ENCODE measurements around the gene SIAH1.
A peak's percentile ranks its signal among the peaks of the same experiment; 100 is the strongest.
"Not testable (repeated sequence)": the region's sequence is repeated elsewhere in the genome, so short reads cannot be mapped to it uniquely, and the experiment has no call there.

The SIAH1 gene

DNA sequence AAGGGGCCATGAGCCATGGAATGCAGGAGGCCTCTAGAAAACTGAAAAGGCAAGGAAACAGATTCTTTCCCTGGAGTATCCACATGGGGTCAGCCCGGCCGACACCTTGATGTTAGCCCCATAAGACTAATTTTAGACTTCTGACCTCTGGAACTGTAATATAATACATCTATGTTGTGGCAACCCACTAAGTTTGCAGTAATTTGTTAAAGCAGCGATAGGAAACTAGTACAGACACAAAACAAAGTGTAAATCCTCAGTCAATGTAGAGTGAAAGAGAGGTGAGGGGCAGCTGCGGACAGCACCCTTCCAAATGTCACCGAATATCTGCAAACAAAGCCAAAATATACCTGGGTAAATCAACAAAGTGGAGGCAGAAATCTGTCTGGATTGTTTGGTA, 7.2 kb upstream of the SIAH1 start:
- DNase-seq, result no peak

DNA sequence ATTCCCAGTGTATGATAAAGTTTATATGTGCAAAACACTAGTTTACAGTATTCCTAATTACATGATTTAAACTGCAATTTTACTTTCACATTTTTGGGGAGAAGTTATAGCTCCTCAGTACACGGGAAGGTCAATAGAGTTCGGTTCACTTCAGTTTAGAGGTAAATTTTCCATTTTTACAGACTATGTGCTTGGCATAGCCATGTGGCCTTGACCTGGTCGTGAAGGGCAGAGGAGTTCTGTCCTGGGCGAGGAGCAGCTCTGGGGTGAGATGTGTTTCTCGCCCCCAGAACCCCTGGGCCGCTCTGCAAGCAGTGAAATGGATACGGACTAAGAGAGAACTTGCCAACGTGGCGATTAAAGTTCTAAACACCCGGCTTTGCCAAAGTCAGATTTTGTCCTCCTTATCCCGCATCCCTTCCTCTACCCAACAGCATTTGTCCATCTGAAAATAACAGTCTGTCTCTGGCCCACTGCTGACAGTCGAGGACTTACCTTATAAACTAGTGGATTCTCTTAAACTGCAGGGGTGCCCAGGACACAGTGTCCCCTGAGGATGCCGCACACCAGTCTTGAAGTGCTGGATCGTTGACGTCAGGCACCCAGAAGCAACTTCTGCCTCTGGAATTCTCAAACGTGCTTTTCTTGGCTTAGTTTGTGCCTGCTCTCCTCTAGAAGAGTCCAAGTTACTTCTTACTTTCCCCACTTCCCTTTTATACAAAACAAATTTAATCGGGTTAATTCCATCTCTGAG, 1.5 kb upstream of the SIAH1 start:
- no peak for DNase-seq

DNA sequence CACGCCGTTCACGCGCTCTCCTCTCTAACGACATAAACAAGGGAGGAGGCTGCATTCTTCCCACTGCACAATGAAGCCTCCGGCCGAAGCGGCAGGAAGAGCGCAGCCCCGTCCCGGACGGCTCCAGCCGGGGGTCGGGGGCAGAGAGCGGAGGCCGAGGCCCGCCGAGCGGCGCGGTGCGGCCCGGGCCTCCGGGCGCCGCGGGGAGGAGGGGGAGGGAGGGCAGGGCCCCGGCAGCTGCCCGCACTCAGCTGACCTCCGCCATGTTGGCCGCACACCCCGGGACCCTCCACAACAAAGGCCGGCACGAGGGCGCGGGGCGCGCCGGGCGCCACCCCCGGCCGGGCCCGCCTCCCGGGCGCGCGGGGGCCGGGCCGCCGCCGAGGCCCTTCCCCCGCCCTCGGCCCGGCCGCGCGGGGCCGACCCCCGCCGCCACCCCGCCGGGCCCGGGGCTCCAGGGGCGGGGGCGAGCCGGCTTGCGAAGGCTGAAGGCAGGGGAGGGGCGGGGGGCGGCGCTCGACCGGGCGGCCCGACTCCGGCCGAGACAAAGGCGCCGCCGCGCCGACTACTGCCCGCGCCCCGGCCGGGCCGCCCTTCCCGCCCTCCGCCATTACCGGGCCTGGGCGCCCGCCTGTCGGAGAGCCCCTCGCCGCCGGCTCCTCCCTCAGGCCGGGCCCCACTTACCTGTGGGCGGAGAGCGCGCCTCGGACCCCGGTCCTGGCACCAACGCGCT, 527 bp downstream of the SIAH1 start:
- peak in 1 of 2 experiments; percentile 52 for DNase-seq

DNA sequence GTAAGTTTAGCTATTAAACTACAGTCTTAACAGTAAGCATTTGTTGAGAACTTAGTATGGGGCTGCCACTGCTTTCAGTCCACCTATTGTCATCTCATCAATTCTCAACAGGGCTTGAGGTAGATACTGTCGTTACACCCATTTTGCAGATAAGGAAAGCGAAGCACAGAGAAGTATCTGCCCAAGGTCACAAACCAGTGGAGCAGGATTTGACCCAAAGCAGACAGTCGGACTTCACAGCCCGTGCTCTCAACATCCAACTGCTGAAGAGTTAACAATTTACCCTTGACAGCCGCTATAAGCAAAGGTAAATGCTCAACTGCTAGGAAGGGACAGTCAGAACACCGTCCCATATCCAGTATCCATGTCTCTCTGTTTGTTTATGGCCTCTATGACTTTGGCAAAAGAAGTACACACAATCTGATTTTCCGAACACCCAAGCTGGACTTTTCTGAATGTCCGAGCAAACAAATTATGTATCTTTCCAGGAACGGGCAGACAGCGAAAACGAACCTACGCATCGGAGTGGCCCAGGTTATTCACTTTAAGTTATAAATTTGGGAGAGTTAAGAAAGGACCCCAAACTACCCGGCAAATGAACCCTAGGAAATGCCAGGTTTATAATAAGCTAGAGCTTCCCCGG, 1.2 kb downstream of the SIAH1 start:
- DNase-seq, result no peak

DNA sequence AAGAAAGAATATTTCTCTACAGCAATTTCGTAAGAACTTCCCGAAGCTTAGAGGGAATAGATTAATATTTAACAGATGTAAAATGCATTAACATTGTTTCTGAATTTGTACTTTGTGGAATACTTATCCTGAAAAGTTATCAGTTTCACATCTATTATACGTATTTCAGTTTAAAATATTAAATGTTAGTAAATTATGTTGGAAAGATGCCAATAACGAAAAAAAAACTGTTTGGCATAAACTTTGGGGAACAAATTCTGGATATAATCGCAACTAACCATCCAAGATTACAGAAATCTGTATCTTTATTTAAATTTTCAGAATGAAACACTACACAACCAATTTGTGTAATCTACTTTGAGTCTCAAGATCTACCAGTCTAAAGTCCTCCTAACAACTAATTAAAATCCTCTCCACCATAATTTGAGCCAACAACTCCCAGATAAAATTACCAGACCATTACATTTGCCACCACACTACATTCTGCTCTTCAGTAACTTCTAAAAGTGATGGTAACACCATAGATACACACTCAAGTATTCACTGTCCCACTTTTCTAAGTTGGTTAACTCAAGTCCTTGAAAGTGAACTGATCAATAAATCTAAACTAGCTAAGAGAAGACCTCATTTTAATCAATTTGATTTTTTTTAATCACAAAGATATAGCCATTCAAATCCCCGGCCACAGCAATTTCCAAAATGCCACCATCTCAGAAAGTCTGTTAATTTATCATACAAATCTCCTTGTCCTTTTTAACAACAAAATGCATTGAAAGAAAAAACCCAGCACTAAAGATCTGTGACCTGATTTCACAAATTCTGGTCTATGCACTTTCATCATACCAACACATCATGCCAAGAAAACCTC, 2.0 kb downstream of the SIAH1 start:
- no peak for DNase-seq

DNA sequence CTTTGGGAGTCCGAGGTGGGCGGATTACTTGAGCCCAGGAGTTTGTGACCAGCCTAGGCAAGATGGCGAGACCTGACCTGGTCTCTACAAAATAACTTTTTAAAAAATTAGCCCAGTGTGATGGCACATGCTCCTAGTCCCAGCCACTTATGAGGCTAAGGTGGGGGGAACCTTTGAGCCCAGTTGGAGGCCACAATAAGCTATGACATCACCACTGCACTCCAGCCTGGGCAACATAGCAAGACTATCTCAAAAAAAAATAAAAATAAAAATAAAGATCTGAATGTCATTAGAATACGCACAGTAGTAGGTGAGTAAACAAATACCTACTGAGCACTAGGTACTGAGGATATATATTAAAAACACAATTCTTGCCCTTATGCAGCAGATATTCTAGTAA, 3.1 kb downstream of the SIAH1 start:
- DNase-seq, result no peak

DNA sequence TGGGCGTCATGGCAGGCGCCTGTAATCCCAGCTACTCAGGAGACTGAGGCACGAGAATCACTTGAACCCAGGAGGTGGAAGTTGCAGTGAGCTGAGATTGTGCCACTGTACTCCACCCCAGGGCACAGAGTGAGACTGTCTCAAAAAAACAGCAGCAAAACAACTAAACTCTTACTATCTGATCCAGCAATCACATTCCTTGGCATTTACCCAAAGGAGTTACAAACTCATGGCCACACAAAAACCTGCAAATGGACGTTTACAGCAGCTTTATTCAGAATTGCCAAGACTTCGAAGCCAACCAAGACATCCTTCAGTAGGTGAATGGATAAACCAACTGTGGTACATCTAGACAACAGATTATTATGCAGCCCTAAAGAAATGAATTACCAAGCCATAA, 4.0 kb downstream of the SIAH1 start:
- DNase-seq, result no peak

DNA sequence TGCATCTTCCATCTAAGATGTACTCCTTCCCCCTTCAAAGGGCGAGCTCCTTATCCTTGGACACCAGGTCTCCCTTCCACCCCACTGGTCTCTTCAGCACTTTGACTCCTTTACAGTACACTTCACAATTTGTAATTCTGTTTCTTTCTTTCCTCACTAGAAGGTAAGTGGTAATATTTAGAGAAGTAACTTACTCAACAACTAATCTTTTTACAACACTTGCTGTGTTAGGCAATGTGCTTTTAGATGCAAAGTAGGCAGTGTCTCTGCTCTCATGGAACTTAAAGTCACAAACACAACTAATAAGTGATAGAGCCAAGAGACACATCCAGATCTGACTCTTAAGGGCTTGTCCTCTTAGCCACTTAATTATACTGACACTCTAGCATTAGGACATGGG, 6.4 kb downstream of the SIAH1 start:
- no peak for DNase-seq

DNA sequence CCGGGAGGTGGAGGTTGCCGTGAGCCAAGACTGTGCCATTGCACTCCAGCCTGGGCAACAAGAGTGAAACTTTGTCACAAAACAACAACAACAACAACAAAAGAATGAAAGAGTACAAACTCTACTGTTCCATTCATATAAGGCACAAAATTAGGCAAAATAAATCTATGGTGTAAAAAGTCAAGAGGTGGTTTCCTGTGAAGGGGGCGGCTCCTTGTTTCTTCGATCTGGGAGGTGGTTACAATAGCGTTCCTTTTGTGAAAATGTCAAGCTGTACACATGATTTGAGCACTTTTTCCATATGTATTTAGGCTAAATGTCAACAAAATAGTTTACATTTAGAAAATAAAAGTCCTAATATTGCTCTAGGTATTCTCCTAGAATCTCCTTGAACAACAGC, 6.9 kb downstream of the SIAH1 start:
- DNase-seq, result no peak

DNA sequence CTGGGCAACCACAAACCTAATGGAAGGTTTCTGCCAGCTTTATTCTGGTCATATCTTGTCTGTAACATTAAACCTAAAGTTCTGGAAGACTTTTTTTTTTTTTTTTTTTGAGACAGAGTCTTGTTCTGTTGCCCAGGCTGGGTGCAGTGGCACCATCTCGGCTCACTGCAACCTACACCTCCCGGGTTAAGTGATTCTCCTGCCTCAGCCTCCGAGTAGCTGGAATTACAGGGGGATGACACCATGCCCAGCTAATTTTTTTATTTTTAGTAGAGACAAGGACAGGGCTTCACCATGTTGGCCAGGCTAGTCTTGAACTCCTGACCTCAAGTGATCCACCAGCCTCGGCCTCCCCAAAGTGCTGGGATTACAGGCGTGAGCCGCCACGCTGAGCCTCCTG, 7.9 kb downstream of the SIAH1 start:
- DNase-seq, result not testable (repeated sequence)

DNA sequence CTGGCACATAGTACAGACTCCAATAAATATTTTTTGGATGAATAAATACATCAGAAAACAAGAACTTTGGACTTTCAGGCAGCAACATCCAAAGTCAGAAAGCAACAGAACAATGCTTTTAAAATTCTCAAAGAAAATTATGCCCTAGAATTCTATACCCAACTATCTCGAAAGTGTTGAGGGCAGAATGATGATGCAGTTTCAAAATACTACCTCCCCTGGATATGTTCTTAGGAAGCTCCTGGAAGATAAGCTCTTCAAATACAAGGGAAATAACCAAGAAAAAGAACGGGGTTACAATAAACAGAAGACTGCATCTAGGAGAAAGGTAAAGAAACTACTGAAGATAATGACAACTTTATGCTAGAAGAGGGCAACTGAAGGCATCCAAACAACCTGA, 11.0 kb downstream of the SIAH1 start:
- DNase-seq, result no peak

DNA sequence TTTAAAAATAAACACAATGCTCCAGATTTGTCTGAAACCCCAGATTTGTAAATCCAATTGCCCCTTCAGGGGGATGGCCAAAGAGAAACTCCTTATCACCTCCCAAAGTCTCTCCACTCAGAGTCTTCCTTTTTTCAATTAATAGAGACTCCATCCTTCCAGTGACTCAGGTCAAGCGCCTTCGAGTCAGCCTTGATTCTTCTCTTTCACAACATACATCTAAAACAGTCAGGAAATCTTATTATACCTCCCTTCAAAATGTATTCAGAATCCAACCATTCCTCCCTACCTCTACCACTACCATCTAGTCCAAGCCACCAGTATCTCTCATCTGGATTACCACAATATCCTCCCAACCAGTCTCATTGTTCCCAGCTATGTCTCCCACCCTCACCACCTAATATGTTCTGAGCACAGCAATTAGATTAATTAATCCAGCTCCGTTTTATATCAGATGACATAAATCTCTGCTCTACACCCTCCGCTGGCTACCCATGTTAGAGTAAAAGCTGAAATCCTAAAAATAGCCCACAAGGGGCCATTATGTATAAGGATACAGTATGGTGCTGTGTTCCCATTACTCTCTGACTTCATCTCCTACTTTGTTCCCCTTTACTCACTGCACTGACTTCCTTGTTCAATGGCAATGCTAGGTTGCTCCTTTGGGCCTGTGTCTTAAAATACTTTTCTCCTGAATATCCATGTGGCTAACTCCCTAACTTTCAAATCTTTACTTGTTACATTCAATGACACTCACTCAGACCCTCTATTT, 11.8 kb downstream of the SIAH1 start:
- no peak for DNase-seq

DNA sequence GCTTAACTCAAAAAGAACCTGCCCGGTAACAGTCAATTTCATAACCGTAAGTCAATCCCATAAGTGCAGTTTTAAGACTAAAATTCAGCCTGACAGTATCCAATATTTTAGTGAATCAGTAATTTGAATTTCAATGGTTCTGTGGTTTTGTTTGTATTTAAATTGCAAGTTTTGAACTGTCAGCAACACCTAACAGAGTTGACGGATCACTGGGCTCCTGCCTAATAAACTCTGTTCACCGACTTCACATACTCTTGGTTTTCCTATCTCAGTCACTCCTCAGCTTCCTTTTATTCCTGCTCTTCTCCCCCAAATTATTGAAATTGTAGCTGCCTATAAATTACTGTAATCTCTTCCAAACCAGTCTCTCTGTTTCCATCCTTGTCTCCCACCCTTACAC, 12.5 kb downstream of the SIAH1 start:
- DNase-seq, result no peak

DNA sequence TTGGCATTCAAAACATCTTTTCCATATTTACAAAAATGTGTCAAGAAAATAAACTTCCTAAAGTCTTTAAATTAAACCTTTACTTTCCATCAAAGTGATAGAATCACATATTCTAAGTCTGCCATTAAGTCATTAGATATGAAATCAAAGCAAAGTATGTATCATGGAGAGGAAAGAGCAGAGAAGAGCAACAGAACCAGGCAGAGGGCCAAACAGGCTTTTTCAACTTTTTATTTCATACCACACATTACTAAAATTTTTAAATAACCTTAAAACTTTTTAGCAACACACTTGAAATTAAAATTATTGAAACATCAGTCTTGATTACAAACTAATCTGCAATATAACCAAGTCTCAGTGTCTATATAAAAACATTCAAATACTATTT, 13.8 kb downstream of the SIAH1 start:
- no peak for DNase-seq

DNA sequence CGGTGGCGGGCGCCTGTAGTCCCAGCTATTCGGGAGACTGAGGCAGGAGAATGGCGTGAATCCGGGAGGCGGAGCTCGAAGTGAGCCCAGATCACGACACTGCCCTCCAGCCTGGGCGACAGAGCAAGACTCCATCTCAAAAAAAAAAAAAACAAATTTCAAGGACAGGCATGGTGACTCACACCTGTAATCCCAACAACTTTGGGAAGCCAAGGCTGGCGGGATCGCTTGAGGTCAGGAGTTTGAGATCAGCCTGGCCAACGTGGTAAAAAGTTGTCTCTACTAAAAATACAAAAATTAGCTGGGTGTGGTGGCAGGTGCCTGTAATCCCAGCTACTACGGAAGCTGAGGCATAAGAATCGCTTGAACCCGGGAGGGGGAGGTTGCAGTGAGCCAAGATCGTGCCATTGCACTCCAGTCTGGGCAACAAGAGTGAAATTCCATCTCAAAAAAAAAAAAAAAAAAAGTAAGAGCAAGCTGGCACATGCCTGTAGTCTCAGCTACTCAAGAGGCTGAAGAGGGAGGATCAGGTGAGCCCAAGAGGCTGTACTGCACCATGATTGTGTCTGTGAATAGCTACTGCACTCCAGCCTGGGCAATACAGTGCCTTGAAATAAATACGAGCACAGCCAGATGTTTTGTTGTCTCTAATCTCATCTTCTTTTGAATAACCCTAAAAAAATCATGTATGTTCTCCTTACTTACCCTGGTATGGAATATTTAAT, 14.4 kb downstream of the SIAH1 start:
- DNase-seq, result not testable (repeated sequence)

DNA sequence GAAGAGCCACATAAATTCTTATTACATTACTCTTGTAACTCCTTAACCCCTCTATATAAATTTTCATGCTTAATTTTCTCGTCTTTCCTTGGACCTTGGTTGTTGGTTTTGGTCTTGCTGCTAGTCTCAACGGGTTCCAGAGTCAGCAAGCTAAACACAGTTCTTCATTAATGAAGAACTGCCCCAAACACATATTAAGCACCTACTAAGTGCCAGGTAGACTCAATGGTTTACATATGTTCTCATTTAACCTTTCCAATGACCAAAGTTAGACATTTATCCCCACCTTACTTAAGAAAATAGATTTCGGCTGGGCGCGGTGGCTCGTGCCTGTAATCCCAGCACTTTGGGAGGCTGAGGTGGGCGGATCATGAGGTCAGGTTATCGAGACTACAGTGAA, 15.0 kb downstream of the SIAH1 start:
- no peak for DNase-seq

DNA sequence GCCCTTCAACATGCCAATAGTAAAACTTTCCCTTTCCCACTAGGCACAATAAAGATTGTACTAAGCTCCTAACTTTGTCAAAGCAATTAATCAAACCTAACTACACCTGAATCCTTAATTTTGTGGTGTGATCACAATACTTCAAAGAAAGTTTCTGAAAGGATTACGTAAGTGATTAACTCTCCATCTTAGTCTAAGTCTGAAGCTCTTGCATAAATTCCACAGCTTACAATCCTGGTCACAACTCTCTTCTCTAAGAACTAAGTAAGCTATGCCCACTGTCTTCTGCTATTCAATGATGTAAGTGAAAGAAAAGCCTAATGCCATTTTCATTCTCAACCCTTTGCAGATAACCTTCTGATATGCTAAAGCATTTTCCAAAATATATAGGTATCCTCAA, 15.4 kb downstream of the SIAH1 start:
- DNase-seq, result no peak

DNA sequence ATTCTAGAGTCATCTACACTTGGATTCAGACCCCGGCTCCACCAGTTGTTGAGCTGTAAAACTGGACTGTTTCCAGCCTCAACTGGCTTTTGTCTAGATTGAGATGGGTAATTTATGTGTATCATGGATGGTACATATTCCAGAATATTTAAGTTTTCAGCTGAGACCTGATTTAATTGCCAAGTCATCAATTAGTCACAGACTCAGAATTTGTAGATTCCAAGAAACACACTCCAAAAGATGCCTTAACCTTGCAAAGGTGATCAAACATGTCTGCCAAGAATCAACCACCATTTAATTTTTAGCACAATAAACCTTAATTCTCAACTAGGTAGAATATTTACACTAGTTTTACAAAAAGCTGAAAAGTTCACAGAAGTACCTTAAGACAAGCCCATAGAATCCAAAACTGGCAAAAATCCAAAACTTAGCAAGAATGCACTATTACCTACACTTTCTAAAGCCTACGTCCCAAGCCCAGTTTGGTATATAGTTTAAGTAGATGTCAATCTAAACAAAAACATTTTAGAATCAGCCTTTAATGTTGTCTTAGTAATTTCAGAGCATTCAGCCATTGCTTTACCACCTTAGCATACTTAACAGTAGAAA, 17.7 kb downstream of the SIAH1 start:
- no peak for DNase-seq

DNA sequence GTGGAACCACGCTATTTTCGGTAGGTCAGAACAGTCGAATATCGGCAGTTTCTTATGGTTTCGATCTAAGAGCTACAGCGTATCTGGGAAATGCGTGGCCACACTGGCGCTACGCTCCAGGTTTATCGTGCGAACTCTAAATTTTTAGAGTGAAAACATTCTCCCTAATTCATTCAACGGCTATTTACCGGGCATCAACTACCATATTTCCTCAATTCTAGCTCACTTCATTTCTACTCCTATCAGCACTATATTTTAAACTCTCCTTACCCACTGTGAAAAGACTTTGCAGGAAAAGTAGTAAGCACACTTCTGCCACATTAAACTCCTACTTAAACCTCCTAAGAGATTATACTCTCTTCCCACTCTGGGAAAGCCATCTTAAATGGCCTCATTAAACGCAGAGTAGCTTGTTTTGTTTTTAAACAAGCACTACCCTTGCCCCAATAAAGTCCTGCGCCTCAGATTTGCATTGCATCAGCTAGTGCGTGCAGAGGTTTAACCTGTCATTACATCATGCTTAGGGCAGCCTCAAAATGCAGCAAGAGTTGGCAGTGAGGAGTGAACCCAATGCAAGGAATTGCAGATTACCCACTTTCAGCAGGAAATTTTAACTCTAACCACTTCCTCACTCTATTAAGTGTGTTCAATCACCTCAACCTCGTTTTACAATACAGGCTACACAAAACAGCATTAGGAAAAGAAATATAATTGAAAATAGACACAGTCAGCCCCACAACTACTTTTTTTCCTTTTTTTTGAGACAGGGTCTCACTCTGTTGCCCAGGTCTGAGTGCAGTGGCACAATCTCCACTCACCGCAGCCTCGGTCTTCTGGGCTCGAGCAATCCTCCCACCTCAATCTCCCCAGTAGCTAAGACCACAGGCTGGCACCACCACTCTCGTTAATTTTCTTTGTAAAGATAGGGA, 18.8 kb downstream of the SIAH1 start:
- no peak for DNase-seq

DNA sequence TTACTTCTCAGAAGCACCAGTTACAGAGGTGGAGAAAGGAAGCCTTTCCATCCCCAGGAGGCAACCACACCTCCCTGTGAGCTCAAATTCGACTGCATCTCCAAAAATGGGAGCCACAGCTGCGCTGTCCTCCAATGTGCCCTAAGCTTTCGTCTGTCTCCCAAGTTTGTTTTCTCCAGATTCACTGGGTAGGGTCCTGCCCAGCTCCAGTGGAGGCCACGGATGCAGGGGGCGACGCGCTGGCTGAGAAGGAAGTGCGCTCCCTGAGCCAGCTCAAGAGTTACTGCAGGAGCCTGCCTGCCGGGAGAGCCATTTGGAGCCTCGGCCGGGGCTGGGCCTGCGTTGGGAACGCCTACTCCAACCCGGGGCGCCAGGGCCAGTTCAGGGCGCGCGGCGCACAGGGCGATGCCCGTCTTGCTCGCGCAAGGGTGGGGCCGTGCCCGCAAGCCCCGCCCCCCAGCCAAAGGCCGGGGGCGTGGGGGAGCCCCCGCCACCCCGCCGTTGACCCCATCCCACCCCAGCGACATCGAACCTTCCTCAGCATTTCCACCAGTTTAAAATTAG, 19.5 kb downstream of the SIAH1 start:
- DNase-seq, result no peak

Measured in NCI-H446 (cell line).